ENCODE data around the gene TNRC6A. TPM values are rescaled to one million over a fixed set of nuclear protein-coding genes. Genes with fewer than 3 reads are reported as not detected.

Gene TNRC6A
- total and polyA plus RNA-seq, 2 of the 13 experiments (the other 11 are each of a cell fraction or from before 2014, with no cell fraction given): 30.9 to 43.6 TPM

GRCh38 chr16:24846548-24847357 lies 117.3 kb downstream of the TNRC6A start:
- H3K9me3 ChIP-seq (ENCODE audit: low read length): no peaks in the 10 kb centered on the region
- no peaks in the 10 kb centered on the region for H3K36me3 ChIP-seq (replicated peaks in 1 of 2; ENCODE audit: control insufficient read depth in 1 of 2, insufficient read depth in 2 of 2, low read length in 2 of 2)
- FAIRE-seq (no peak), DNase-seq (ENCODE audit: low spot score) (no peak), ATAC-seq (peak; percentile 46)
- in situ Hi-C loops (cut with HindIII; ENCODE audit: extremely low pct_ligation_motif_present, low pct_unique_long_range_greater_than_20kb) (no loop called here), intact Hi-C loops (cut with micrococcal nuclease; ENCODE audit: unreplicated experiment) (no loop called here)
- H3K27me3 ChIP-seq (ENCODE audit: control insufficient read depth in 1 of 2, insufficient read depth in 2 of 2, low read length in 2 of 2): no peaks in the 10 kb centered on the region
- no peaks in the 10 kb centered on the region for H4K20me1 ChIP-seq (ENCODE audit: insufficient read depth, low read length)
- ChIA-PET POLR2A (interaction anchor here (0.5 to 1.4 kb wide), 3 partner anchors 10 to 140 kb away, joined by 3 to 8 read pairs (median 3); no protein-coding TSS in a partner anchor), CTCF (ENCODE audit: low intra/inter-chr PET ratio, low total read pairs) (no interaction called here)
- peak overlapping the region; percentile 93 for H3K4me2 ChIP-seq (ENCODE audit: low read depth, low read length)
- 29% methylated on average over 8 of the region's 8 CpGs for WGBS (ENCODE audit: low lambda C conversion rate)
- BruUV-seq (replicated peaks): no TSS peak
- H3K27ac ChIP-seq (ENCODE audit: extremely low read length, insufficient read depth, low read length): peak overlapping the region; percentile 75
- TF ChIP-seq SOX6 (IDR thresholded peaks at IDR 0.05): 0 out of 2 replicates have a peak, but pooled peaks have one; percentile 34
- TF ChIP-seq SOX6 (CRISPR knock-in tag; IDR thresholded peaks at IDR 0.05): no peak
- TF ChIP-seq, protein P1, sequence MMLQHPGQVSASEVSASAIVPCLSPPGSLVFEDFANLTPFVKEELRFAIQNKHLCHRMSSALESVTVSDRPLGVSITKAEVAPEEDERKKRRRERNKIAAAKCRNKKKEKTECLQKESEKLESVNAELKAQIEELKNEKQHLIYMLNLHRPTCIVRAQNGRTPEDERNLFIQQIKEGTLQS (CRISPR knock-in tag; IDR thresholded peaks at IDR 0.05): no peak
- TF ChIP-seq RCOR2 (CRISPR knock-in tag; IDR thresholded peaks at IDR 0.05): 0 out of 2 replicates have a peak, but pooled peaks have one; percentile 1
- TF ChIP-seq, protein P2, sequence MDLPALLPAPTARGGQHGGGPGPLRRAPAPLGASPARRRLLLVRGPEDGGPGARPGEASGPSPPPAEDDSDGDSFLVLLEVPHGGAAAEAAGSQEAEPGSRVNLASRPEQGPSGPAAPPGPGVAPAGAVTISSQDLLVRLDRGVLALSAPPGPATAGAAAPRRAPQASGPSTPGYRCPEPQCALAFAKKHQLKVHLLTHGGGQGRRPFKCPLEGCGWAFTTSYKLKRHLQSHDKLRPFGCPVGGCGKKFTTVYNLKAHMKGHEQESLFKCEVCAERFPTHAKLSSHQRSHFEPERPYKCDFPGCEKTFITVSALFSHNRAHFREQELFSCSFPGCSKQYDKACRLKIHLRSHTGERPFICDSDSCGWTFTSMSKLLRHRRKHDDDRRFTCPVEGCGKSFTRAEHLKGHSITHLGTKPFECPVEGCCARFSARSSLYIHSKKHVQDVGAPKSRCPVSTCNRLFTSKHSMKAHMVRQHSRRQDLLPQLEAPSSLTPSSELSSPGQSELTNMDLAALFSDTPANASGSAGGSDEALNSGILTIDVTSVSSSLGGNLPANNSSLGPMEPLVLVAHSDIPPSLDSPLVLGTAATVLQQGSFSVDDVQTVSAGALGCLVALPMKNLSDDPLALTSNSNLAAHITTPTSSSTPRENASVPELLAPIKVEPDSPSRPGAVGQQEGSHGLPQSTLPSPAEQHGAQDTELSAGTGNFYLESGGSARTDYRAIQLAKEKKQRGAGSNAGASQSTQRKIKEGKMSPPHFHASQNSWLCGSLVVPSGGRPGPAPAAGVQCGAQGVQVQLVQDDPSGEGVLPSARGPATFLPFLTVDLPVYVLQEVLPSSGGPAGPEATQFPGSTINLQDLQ (CRISPR knock-in tag; IDR thresholded peaks at IDR 0.05): 0 out of 2 replicates have a peak, but pooled peaks have one; percentile 46
- TF ChIP-seq ARNT (IDR thresholded peaks at IDR 0.05): 0 out of 2 replicates have a peak, but pooled peaks have one; percentile 45
- TF ChIP-seq ZNF30 (CRISPR knock-in tag; IDR thresholded peaks at IDR 0.05): 0 out of 2 replicates have a peak, but pooled peaks have one; percentile 45
- TF ChIP-seq ZNF766 (CRISPR knock-in tag; IDR thresholded peaks at IDR 0.05; ENCODE audit: borderline replicate concordance): no peak
- TF ChIP-seq ZNF703 (CRISPR knock-in tag; IDR thresholded peaks at IDR 0.05; ENCODE audit: borderline replicate concordance): no peak
- peak; percentile 48; the same call in 1 of the 2 replicates for TF ChIP-seq ZMYM3 (CRISPR knock-in tag; IDR thresholded peaks at IDR 0.05)
- TF ChIP-seq ZNF136 (CRISPR knock-in tag; IDR thresholded peaks at IDR 0.05; ENCODE audit: low read depth): 0 out of 2 replicates have a peak, but pooled peaks have one; percentile 28
- TF ChIP-seq SRF (IDR thresholded peaks at IDR 0.05; ENCODE audit: low read depth, low read length): no peak
- no peak for TF ChIP-seq ZNF598 (CRISPR knock-in tag; IDR thresholded peaks at IDR 0.05; ENCODE audit: borderline replicate concordance)
- TF ChIP-seq ZNF512 (CRISPR knock-in tag; IDR thresholded peaks at IDR 0.05): peak; percentile 58; the same call in 1 of the 2 replicates
- no peak for TF ChIP-seq ZFAT (CRISPR knock-in tag; conservative IDR thresholded peaks at IDR 0.05)
- peak; percentile 90 for TF ChIP-seq ZNF629 (CRISPR knock-in tag; conservative IDR thresholded peaks at IDR 0.05)
- peak; percentile 54; the same call in 1 of the 2 replicates for TF ChIP-seq U2AF2 (IDR thresholded peaks at IDR 0.05; ENCODE audit: low read depth, low read length)
- TF ChIP-seq PATZ1 (CRISPR knock-in tag; IDR thresholded peaks at IDR 0.05): no peak
- no peak overlapping the region for H2AFZ ChIP-seq (ENCODE audit: low read length)
- peaks cover 45% of the 10 kb centered on the region for H3K4me1 ChIP-seq (ENCODE audit: insufficient read depth, low read length)
- H3K4me3 ChIP-seq (replicated peaks in 1 of 3; ENCODE audit: insufficient read depth in 1 of 3, low read depth in 2 of 3, low read length in 3 of 3): peak overlapping the region in 1 of 3 experiments; percentile 70; a peak in 1 of 6 replicates
- H3K9ac ChIP-seq (ENCODE audit: insufficient read depth, low read depth, low read length): no peak overlapping the region
- no peaks in the 10 kb centered on the region for H3K79me2 ChIP-seq (ENCODE audit: insufficient read depth, low read length)
